UCSD-AML1 (cell line): ENCODE results near the gene FAM111B.
"Not testable (repeated sequence)": the region's sequence is repeated elsewhere in the genome, so short reads cannot be mapped to it uniquely, and the experiment has no call there.

Experiments
- DNase-seq: peaks from one replicate; lab custom pipeline; 2025; ENCODE audit not compliant: unreplicated experiment; lab: John Stamatoyannopoulos, UW

The FAM111B gene

GRCh38 chr11:59097113-59097708 is 9.8 kb upstream of the FAM111B start:
- DNase-seq: peak; percentile 22

- DNase-seq: not testable (repeated sequence)
Measured at GRCh38 chr11:59097938-59098337, 9.1 kb upstream of the FAM111B start.

- peak; percentile 41 for DNase-seq
Measured at GRCh38 chr11:59102259-59102765, 4.7 kb upstream of the FAM111B start.

- not testable (repeated sequence) for DNase-seq
Measured at GRCh38 chr11:59107721-59108120, 684 bp downstream of the FAM111B start.

GRCh38 chr11:59112494-59112893 is 5.5 kb downstream of the FAM111B start:
- DNase-seq: no peak

GRCh38 chr11:59114344-59114743 is 7.3 kb downstream of the FAM111B start:
- no peak for DNase-seq

GRCh38 chr11:59115553-59115952 is 8.5 kb downstream of the FAM111B start:
- DNase-seq: no peak

- no peak for DNase-seq
Measured at GRCh38 chr11:59117774-59118173, 10.7 kb downstream of the FAM111B start.

- DNase-seq: no peak
Measured at GRCh38 chr11:59119826-59120225, 12.8 kb downstream of the FAM111B start.

GRCh38 chr11:59135648-59136461 is 28.8 kb downstream of the FAM111B start:
- peak; percentile 86 for DNase-seq

- not testable (repeated sequence) for DNase-seq
Measured at GRCh38 chr11:59136551-59136950, 29.5 kb downstream of the FAM111B start.

GRCh38 chr11:59137190-59137589 is 30.2 kb downstream of the FAM111B start:
- no peak for DNase-seq

GRCh38 chr11:59138643-59139042 is 31.6 kb downstream of the FAM111B start:
- DNase-seq: no peak

GRCh38 chr11:59141191-59141590 is 34.2 kb downstream of the FAM111B start:
- DNase-seq: no peak

- DNase-seq: no peak
Measured at GRCh38 chr11:59141673-59142460, 34.8 kb downstream of the FAM111B start.

- DNase-seq: peak; percentile 90
Measured at GRCh38 chr11:59142530-59143507, 35.8 kb downstream of the FAM111B start, which contains the start of gene FAM111A. FAM111A (plus strand) TSS chr11:59142856; CDS start chr11:59148873, 6,017 bp downstream.

GRCh38 chr11:59144096-59144495 is 37.1 kb downstream of the FAM111B start:
- no peak for DNase-seq

GRCh38 chr11:59144579-59145345 is 37.7 kb downstream of the FAM111B start:
- peak; percentile 78 for DNase-seq

GRCh38 chr11:59145534-59145933 is 38.5 kb downstream of the FAM111B start:
- no peak for DNase-seq
